Loucy (cell line): ENCODE results near the gene GLIPR2.
A peak's percentile ranks its signal among the peaks of the same experiment; 100 is the strongest.

Source experiments
- H2AFZ ChIP-seq: fragments of 200-600 bp; sonication (generic); 2 replicates; pipeline ENCODE4 v1.6.0; 2016; ENCODE audit warnings: antibody characterized with exemption, mild to moderate bottlenecking, low read length, moderate library complexity
- H3F3A ChIP-seq: fragments of 200-600 bp; 2 replicates; pipeline ENCODE4 v1.6.0; 2016; ENCODE audit warnings: antibody characterized with exemption, low read depth, mild to moderate bottlenecking
- H3K27me3 ChIP-seq: fragments of 200-600 bp; sonication (generic); 2 replicates; pipeline ENCODE4 v1.6.1; 2014; ENCODE audit warnings: low read length, mild to moderate bottlenecking; ENCODE audit not compliant: insufficient read depth, poor library complexity, severe bottlenecking
- H3K36me3 ChIP-seq: fragments of 200-600 bp; sonication (generic); 2 replicates; pipeline ENCODE4 v1.6.1; 2016; ENCODE audit warnings: low read length; ENCODE audit not compliant: insufficient read depth
- H3K4me1 ChIP-seq: fragments of 200-600 bp; sonication (generic); 2 replicates; pipeline ENCODE4 v1.5.1; 2014; ENCODE audit warnings: low read length, mild to moderate bottlenecking; ENCODE audit not compliant: insufficient read depth, poor library complexity, severe bottlenecking
- H3K4me2 ChIP-seq: fragments of 200-600 bp; sonication (generic); 2 replicates; pipeline ENCODE4 v1.6.0; 2014; ENCODE audit warnings: antibody characterized with exemption, low read length, low read depth, mild to moderate bottlenecking; ENCODE audit not compliant: poor library complexity, severe bottlenecking
- H3K4me3 ChIP-seq: fragments of 200-600 bp; sonication (generic); 2 replicates; pipeline ENCODE4 v1.5.1; 2014; ENCODE audit warnings: low read length, mild to moderate bottlenecking, mixed read lengths; ENCODE audit not compliant: poor library complexity, severe bottlenecking
- H3K79me2 ChIP-seq: fragments of 200-600 bp; sonication (generic); 2 replicates; pipeline ENCODE4 v1.6.1; 2014; ENCODE audit warnings: low read length; ENCODE audit not compliant: insufficient read depth
- H3K9ac ChIP-seq: fragments of 200-600 bp; sonication (generic); 2 replicates; pipeline ENCODE4 v1.6.0; 2014; ENCODE audit warnings: mild to moderate bottlenecking, low read depth, low read length, moderate library complexity; ENCODE audit not compliant: poor library complexity, severe bottlenecking
- H3K9me2 ChIP-seq: fragments of 200-600 bp; sonication (generic); replicated peaks from 2 replicates; pipeline ENCODE4 v1.6.1; 2016; ENCODE audit warnings: low read depth, low read length, mixed read lengths
- H3K9me3 ChIP-seq: fragments of 200-600 bp; sonication (generic); 2 replicates; pipeline ENCODE4 v1.6.1; 2014; ENCODE audit warnings: mild to moderate bottlenecking, antibody characterized with exemption, low read length, low read depth; ENCODE audit not compliant: insufficient read depth
- H4K20me1 ChIP-seq: fragments of 200-600 bp; sonication (generic); 2 replicates; pipeline ENCODE4 v1.6.0; 2014; ENCODE audit warnings: antibody characterized with exemption, low read length, mild to moderate bottlenecking; ENCODE audit not compliant: insufficient read depth, poor library complexity, severe bottlenecking
- CTCF ChIP-seq: fragments of 200-600 bp; sonication (generic); conservative IDR thresholded peaks from 2 replicates; pipeline ENCODE4 v1.5.1; 2014; ENCODE audit warnings: mild to moderate bottlenecking, antibody characterized with exemption, low read length
- EZH2phosphoT487 ChIP-seq: fragments of 200-600 bp; IDR thresholded peaks from 2 replicates; pipeline ENCODE4 v1.6.1; 2018; ENCODE audit warnings: antibody characterized with exemption, mild to moderate bottlenecking, moderate library complexity, borderline replicate concordance

Gene GLIPR2

GRCh38 chr9:36151316-36152210 lies 15.0 kb downstream of the GLIPR2 start:
- H3K9ac ChIP-seq, result peak overlapping the region; percentile 98
- H3K9me2 ChIP-seq, result no peaks in the 10 kb centered on the region
- H3K4me3 ChIP-seq, result peak overlapping the region; percentile 82
- H2AFZ ChIP-seq, result peak overlapping the region; percentile 29; the same call in 1 of the 2 replicates
- H3K4me1 ChIP-seq, result peaks cover 39% of the 10 kb centered on the region
- no peaks in the 10 kb centered on the region for H3K27me3 ChIP-seq
- peak overlapping the region; percentile 97 for H3K4me2 ChIP-seq
- peaks cover 3% of the 10 kb centered on the region; the same call in 1 of the 2 replicates for H3K9me3 ChIP-seq
- H3K36me3 ChIP-seq, result no peaks in the 10 kb centered on the region
- peaks cover 13% of the 10 kb centered on the region; the same call in 1 of the 2 replicates for H3K79me2 ChIP-seq
- H4K20me1 ChIP-seq, result no peaks in the 10 kb centered on the region
- peaks cover 2% of the 10 kb centered on the region; the same call in 1 of the 2 replicates for H3F3A ChIP-seq
- no peak for TF ChIP-seq EZH2phosphoT487
- TF ChIP-seq CTCF, result no peak

GRCh38 chr9:36152741-36153438 lies 16.4 kb downstream of the GLIPR2 start:
- Histone ChIP-seq H4K20me1 (no peaks in the 10 kb centered on the region), H3K36me3 (no peaks in the 10 kb centered on the region), H3F3A (peaks cover 2% of the 10 kb centered on the region; the same call in 1 of the 2 replicates), H3K9ac (peak overlapping the region; percentile 98), H3K9me2 (no peaks in the 10 kb centered on the region), H3K27me3 (no peaks in the 10 kb centered on the region), H3K79me2 (peaks cover 13% of the 10 kb centered on the region; the same call in 1 of the 2 replicates), H3K4me1 (peaks cover 39% of the 10 kb centered on the region), H2AFZ (no peak overlapping the region), H3K4me3 (peak overlapping the region; percentile 82), H3K9me3 (peaks cover 5% of the 10 kb centered on the region; the same call in 1 of the 2 replicates), H3K4me2 (peak overlapping the region; percentile 97)
- TF ChIP-seq EZH2phosphoT487, result no peak
- no peak for TF ChIP-seq CTCF

- Histone ChIP-seq H3K9me2 (no peaks in the 10 kb centered on the region), H3K27me3 (no peaks in the 10 kb centered on the region), H3K79me2 (peaks cover 13% of the 10 kb centered on the region; the same call in 1 of the 2 replicates), H3K36me3 (no peaks in the 10 kb centered on the region), H2AFZ (no peak overlapping the region), H4K20me1 (no peaks in the 10 kb centered on the region), H3K9me3 (peaks cover 5% of the 10 kb centered on the region; the same call in 1 of the 2 replicates), H3K4me2 (no peak overlapping the region), H3K4me3 (no peak overlapping the region), H3K4me1 (peaks cover 33% of the 10 kb centered on the region), H3K9ac (no peak overlapping the region), H3F3A (peaks cover 2% of the 10 kb centered on the region; the same call in 1 of the 2 replicates)
- TF ChIP-seq CTCF (no peak), EZH2phosphoT487 (no peak)
These were observed 17.2 kb downstream of the GLIPR2 start for GRCh38 chr9:36153746-36154145.
